Osteocyte (in vitro differentiated cells): ENCODE results near the gene PRPH. TPM values are rescaled to one million over a fixed set of nuclear protein-coding genes. Genes with fewer than 3 reads are reported as not detected.

Source experiments
- DNase-seq: peaks from one replicate; pipeline ENCODE4 v3.0.0; 2021; ENCODE audit warnings: mixed read lengths; ENCODE audit not compliant: unreplicated experiment; ENCODE audit errors: extremely low spot score
- H3K27ac Mint-ChIP-seq: one replicate; pipeline ENCODE4 v1.8.0; 2021; ENCODE audit warnings: mild to moderate bottlenecking, mixed read lengths; ENCODE audit not compliant: unreplicated experiment
- H3K27me3 Mint-ChIP-seq: one replicate; pipeline ENCODE4 v1.8.0; 2021; ENCODE audit warnings: mixed read lengths; ENCODE audit not compliant: unreplicated experiment
- H3K36me3 Mint-ChIP-seq: one replicate; pipeline ENCODE4 v1.8.0; 2021; ENCODE audit warnings: mixed read lengths; ENCODE audit not compliant: unreplicated experiment
- H3K4me1 Mint-ChIP-seq: one replicate; pipeline ENCODE4 v1.8.0; 2021; ENCODE audit warnings: mixed read lengths; ENCODE audit not compliant: unreplicated experiment
- H3K4me3 Mint-ChIP-seq: one replicate; pipeline ENCODE4 v1.8.0; 2021; ENCODE audit warnings: mild to moderate bottlenecking, moderate library complexity, mixed read lengths; ENCODE audit not compliant: unreplicated experiment
- H3K9me3 Mint-ChIP-seq: one replicate; pipeline ENCODE4 v1.8.0; 2021; ENCODE audit warnings: mixed read lengths; ENCODE audit not compliant: unreplicated experiment
- CTCF ChIP-seq: fragments of 200-600 bp; sonication (generic); IDR thresholded peaks from 2 replicates; pipeline ENCODE4 v1.5.0; 2021; ENCODE audit warnings: antibody characterized with exemption, mild to moderate bottlenecking, moderate library complexity
- total RNA-seq: library from RNA; stranded (reverse); gene quantifications from 2 replicates; pipeline ENCODE4 v1.2.1, GENCODE V29; 2021

The PRPH gene
- total RNA-seq, 1 donor from 2014 or later, result not detected

GRCh38 chr12:49288412-49288853, 6.5 kb upstream of the PRPH start:
- no peaks in the 10 kb centered on the region for H3K36me3 Mint-ChIP-seq
- no peak for DNase-seq
- no peaks in the 10 kb centered on the region for H3K4me1 Mint-ChIP-seq
- peak; percentile 91 for TF ChIP-seq CTCF
- no peak overlapping the region for H3K27ac Mint-ChIP-seq
- H3K4me3 Mint-ChIP-seq, result no peak overlapping the region
- no peaks in the 10 kb centered on the region for H3K9me3 Mint-ChIP-seq
- H3K27me3 Mint-ChIP-seq, result peaks cover 31% of the 10 kb centered on the region

GRCh38 chr12:49288922-49289555, 5.9 kb upstream of the PRPH start:
- Mint-ChIP-seq H3K27ac (no peak overlapping the region), H3K9me3 (no peaks in the 10 kb centered on the region), H3K27me3 (peaks cover 29% of the 10 kb centered on the region), H3K4me3 (no peak overlapping the region), H3K36me3 (no peaks in the 10 kb centered on the region), H3K4me1 (no peaks in the 10 kb centered on the region)
- DNase-seq, result no peak
- TF ChIP-seq CTCF, result no peak

GRCh38 chr12:49292729-49293055, 2.3 kb upstream of the PRPH start:
- Mint-ChIP-seq H3K4me1 (peaks cover 10% of the 10 kb centered on the region), H3K27me3 (peaks cover 35% of the 10 kb centered on the region), H3K9me3 (no peaks in the 10 kb centered on the region), H3K27ac (no peak overlapping the region), H3K36me3 (no peaks in the 10 kb centered on the region), H3K4me3 (no peak overlapping the region)
- no peak for TF ChIP-seq CTCF
- DNase-seq, result no peak

- no peak for TF ChIP-seq CTCF
- no peaks in the 10 kb centered on the region for H3K9me3 Mint-ChIP-seq
- DNase-seq, result no peak
These were observed 1.6 kb upstream of the PRPH start for GRCh38 chr12:49293056-49293956.

GRCh38 chr12:49294086-49294803, 702 bp upstream of the PRPH start:
- no peaks in the 10 kb centered on the region for H3K9me3 Mint-ChIP-seq
- H3K4me3 Mint-ChIP-seq, result no peak overlapping the region
- no peak for DNase-seq
- H3K36me3 Mint-ChIP-seq, result peaks cover 2% of the 10 kb centered on the region
- TF ChIP-seq CTCF, result no peak
- H3K27me3 Mint-ChIP-seq, result peaks cover 40% of the 10 kb centered on the region
- H3K4me1 Mint-ChIP-seq, result peaks cover 12% of the 10 kb centered on the region
- no peak overlapping the region for H3K27ac Mint-ChIP-seq

More at GRCh38 chr12:49293056-49293956, 1.6 kb upstream of the PRPH start:
- peaks cover 12% of the 10 kb centered on the region for H3K4me1 Mint-ChIP-seq
- H3K27ac Mint-ChIP-seq, result no peak overlapping the region
- no peak overlapping the region for H3K4me3 Mint-ChIP-seq
- H3K36me3 Mint-ChIP-seq, result no peaks in the 10 kb centered on the region
- H3K27me3 Mint-ChIP-seq, result peaks cover 35% of the 10 kb centered on the region
